8988T (cell line): Measurements from ENCODE around the gene CYP39A1.

ENCODE experiments used
- DNase-seq: peaks from one replicate; pipeline ENCODE4 v3.0.0; 2011

CYP39A1 gene

GRCh38 chr6:46586906-46587305 lies 65.7 kb downstream of the CYP39A1 start:
- no peak for DNase-seq

GRCh38 chr6:46584586-46584985 lies 68.0 kb downstream of the CYP39A1 start:
- DNase-seq = no peak

DNA sequence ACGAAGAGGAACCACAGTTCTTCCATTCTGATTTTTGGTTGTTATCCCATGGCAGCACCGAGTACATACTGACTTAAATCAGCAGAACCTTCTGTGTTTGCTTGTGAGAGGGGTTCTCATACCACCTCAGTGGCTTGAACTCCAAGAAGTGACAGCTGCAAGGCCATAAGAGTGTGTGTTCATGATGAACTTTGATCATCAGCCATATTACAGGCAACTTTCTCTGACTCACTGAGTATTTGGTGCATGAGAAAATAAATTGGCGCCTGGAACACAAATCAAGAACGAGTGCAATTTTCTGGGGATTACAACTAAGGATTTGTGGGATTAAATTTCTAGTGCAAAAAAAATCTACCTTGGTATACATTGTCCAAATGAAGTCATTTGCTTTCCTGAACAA lies 68.9 kb downstream of the CYP39A1 start:
- DNase-seq = no peak

GRCh38 chr6:46583081-46583480 lies 69.5 kb downstream of the CYP39A1 start:
- no peak for DNase-seq

DNA sequence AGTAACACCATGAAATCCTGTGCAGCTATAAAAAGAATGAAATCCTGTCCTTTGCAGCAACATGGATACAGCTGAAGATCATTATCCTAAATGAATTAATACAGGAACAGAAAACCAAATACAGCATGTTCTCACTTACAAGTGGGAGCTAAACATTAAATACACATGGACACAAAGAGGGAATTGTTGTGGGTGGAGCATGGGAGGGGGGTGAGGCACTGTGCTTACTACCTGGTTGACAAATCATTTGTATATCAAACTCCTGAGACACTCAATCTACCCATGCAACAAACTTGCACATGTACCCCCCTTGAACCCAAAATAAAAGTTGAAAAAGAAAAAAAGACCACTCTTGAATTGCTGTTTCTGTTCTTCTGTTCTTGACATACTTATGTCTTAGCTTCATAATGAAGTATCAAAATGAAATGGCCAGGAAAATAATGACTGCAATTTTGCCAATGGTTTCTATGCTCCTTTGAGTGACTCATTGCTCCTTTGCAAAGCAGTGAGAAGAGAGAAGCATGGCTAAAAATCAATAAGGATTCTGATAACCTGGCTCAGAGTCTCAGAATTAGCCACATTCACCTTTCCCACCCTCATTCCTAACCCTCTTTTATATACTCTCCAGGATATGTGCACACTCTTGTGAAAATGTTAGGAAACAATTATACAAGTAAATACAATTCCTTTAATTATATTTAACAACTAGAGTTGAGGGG lies 71.0 kb downstream of the CYP39A1 start:
- no peak for DNase-seq

DNA sequence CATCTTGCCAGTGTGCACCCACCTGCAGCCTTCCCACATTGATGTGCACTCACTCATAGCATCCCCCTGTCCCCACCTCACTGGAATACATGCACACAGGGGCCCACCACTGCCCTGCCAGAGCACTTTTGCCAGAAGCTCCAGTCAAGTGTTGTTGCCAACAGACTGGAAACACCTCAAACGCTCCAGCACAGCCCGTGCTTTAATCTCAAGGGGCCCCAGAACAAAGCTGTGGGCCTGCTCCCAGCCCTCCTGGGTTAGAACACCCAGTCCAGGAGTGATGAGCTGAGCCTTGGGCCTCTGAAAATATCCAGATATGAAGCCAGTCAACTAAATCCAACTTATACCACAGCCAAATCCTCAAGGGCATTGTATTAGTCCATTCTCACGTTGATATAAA lies 77.1 kb downstream of the CYP39A1 start:
- no peak for DNase-seq

DNA sequence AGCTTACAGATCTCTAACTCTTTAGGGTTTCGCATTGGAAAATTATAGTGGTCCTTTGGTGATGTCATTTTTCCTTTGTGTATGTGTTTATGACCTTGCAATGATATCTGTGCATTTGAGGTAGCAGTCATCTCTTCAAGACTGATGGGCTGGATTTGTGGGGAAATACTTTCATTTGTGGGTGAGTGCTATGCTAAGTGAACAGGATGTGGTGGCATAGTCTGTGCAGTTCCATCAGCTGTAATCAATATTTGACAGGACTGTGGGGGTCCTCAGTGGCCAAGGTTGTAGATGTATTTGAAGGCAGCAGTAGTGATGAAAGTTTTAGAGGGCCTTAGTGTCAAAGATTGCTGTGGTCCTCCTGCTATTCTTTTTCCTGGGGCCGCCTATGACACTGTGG lies 79.5 kb downstream of the CYP39A1 start:
- no peak for DNase-seq

DNA sequence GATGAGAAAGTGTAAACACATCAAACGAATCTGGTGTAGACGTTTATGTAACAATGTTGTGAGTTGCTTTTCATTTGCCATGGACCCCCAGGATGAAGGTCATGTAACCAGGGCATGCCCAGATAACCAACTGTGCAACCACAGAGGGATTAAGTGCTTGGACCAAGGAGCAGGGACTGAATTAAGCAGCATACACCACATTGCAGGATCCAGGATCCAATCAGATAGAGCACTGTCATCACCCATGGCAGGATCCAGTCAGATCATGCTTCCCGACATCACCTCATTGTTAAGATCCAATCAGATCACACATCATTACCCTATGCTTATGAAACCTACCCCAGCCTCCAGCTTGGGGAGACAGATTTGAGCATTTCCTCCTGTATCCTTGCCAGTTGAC lies 87.1 kb downstream of the CYP39A1 start:
- no peak for DNase-seq

DNA sequence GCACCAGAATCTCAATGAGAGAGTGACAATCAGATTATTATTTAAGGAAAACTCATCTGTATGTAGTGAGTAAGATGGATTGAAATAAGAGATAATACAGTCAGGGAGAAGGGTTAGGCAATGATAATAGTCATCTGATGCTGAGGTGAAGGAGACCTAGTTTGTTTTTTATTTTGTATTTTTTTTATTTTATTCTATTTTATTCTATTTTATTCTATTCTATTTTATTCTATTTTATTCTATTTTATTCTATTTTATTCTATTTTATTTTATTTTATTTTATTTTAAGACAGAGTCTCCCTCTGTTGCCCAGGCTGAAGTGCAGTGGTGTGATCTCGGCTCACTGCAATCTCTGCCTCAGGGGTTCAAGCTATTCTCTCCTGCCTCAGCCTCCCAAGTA lies 88.7 kb downstream of the CYP39A1 start:
- no peak for DNase-seq

- no peak for DNase-seq
These were observed 96.6 kb downstream of the CYP39A1 start for GRCh38 chr6:46556053-46556452.

- no peak for DNase-seq
These were observed 97.5 kb downstream of the CYP39A1 start for GRCh38 chr6:46555129-46555528.

- no peak for DNase-seq
These were observed 103.5 kb downstream of the CYP39A1 start for GRCh38 chr6:46549155-46549554.

GRCh38 chr6:46541556-46541955 lies 111.1 kb downstream of the CYP39A1 start:
- DNase-seq = no peak

DNA sequence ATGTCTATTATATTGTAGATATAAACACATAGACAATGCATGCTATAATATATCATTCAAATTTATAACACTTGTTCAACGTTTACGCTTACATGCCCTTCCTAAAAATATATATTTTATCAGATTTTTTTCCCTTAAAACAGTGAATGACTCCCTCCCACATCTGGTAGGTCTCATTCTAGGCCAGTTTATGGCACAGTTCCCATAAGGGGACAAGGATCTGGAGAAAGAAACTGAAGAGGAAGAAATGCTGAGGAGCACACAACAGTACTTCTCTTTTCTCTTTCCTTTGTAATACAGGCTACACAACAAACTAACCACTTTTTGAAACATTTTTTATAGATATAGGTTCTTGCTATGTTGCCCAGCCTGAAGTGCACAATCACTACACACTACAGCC lies 112.8 kb downstream of the CYP39A1 start:
- no peak for DNase-seq

- no peak for DNase-seq
These were observed 113.7 kb downstream of the CYP39A1 start for GRCh38 chr6:46538800-46539480.

GRCh38 chr6:46530896-46531295 lies 121.7 kb downstream of the CYP39A1 start:
- no peak for DNase-seq

- DNase-seq = no peak
These were observed 123.5 kb downstream of the CYP39A1 start for GRCh38 chr6:46528961-46529750.

DNA sequence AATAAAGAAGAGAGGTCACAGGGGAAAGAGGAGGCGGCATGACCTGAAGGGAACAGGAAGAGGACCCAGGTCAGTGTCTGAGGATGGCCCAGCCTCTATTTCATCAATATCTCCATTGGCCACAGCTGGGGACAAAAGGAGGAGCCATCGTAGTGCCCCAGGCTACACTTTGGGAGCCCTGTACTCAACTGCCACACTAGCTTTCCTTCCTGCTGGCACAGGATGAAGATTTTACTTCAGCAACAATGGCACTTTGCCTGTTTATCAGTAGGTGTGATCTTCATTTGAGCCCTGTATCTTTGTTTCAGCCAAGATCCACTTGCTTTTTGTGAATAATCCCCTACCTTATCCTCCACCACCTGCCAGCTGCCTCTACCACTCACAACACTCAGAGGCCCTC lies 126.0 kb downstream of the CYP39A1 start:
- no peak for DNase-seq

DNA sequence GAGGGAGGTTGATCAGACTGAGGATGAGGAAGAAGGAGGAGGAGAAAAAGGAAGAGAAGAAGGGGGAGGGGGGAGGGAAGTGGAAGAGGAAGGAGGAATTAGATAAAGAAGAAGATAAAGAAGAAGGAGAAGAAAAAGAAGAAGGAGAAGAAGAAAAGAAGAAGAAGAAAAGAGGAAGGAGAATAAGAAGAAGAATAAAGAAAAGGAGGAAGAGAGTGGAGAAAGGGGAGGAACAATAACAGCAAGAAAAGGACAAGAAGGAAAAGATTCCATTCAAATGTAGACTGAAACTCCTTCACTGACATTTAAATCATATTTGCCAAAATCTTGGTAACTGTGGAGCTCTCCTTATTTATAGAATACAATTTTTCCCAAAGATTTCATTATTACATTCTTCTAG lies 127.0 kb downstream of the CYP39A1 start:
- DNase-seq = no peak

DNA sequence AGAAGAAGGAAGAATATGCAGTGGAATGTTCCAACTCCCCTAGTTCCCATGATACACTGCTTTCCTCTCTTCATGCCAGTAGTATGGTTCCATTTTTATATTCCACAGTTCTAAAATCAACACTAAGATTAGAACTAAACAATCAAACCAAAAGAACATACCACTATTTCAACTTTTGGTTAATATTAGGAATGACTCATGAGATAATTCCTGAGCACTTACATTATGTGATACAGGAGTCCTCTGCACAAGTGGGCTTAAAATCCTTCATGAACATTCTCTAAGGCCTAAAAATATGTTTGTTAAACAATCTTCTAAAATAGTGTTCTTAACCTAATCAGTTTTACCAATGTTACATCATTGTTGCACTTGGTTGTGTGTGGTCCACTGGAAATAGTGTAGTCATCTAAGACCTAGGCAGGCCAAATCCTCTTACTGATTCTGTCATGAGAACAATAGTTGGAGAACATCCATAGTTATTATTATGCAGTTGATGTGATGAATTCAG lies 131.1 kb downstream of the CYP39A1 start:
- no peak for DNase-seq

DNA sequence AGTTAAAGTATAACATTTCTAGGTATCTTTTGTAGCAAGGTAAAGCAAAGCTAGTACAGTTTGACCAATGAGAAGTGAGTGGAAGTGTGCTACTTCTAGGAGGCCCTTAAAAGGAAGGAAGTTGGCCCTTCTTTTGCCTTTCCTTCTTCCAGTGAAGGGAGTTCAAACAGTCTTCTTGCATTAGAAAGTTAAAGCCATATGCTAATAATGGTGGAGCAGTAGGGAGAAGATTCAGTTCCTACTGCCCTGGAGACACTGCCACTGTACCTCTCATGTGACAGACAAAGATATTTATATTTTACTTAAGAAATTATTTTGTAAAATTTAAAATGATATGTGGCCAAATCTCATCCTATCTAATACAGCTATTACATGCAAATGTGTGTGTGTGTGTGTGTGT lies 135.4 kb downstream of the CYP39A1 start:
- DNase-seq = no peak

DNA sequence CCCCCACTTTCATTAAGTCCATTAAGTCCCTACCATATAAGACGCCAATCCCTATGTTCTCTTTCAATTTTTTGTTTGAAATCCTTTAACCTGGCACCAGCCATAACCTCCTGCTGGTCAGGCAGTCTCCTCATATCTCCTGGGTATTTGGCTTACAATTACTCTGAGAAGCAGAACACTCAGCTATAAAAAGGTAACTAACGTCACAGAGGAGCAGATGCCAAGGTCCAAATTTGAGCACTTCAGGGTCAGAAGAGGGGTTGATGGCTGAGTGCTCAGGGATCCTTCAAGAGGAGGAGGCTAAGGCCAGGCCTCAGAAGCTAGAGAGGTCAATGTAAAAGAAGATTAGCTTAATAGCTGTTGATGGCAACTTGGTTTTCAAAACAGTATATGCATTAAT lies 139.1 kb downstream of the CYP39A1 start:
- no peak for DNase-seq

DNA sequence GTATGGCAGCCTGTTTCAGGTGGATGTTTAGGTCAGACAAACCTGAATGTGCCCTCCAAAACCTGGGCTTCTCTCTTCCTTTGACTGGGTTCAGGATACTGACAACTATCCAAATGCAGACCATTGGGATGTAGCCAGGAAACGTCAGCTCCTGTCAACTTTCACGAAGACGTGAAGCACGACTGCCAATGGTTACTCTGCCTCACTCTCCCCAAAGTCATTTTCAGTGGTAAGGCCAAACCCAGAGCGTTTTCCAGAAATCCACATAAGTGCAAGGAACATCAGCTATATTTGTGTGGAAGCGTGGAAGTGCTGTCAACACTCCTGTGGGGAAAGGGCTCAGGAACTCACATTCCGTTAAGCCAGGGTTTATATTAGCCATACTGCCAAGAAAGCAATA lies 141.3 kb downstream of the CYP39A1 start:
- no peak for DNase-seq

- no peak for DNase-seq
These were observed 142.0 kb downstream of the CYP39A1 start for GRCh38 chr6:46510651-46511050.
